ENCODE measurements around the gene FCRL1.

FCRL1 gene

DNA sequence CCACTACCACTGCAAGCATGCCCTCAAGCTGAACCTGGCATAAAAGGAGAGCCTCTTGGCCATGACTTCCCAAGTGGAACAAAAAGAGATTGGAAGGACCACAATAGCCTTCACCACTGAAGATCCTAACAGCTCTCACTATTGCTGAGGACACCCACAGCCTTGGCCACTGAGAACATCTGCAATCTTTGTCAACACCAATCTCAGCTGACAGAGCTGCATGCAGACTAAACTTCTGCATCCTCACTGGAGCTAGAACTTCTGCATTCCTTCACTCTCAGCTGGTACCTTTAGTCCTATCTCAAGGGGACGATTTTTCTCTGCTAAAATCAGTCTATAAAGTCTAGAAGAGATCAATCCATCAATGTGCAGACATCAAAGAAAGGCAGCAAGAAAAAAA lies 34.7 kb downstream of the FCRL1 start:
- TF ChIP-seq ESRRG (CRISPR knock-in tag; IDR thresholded peaks at IDR 0.05): no peak
- TF ChIP-seq, protein P1, sequence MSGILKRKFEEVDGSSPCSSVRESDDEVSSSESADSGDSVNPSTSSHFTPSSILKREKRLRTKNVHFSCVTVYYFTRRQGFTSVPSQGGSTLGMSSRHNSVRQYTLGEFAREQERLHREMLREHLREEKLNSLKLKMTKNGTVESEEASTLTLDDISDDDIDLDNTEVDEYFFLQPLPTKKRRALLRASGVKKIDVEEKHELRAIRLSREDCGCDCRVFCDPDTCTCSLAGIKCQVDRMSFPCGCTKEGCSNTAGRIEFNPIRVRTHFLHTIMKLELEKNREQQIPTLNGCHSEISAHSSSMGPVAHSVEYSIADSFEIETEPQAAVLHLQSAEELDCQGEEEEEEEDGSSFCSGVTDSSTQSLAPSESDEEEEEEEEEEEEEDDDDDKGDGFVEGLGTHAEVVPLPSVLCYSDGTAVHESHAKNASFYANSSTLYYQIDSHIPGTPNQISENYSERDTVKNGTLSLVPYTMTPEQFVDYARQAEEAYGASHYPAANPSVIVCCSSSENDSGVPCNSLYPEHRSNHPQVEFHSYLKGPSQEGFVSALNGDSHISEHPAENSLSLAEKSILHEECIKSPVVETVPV (CRISPR knock-in tag; IDR thresholded peaks at IDR 0.05): no peak
- TF ChIP-seq ZFP3 (CRISPR knock-in tag; IDR thresholded peaks at IDR 0.05): no peak
- no peak for TF ChIP-seq GLIS3 (CRISPR knock-in tag; IDR thresholded peaks at IDR 0.05)
- TF ChIP-seq TOX (CRISPR knock-in tag; IDR thresholded peaks at IDR 0.05; ENCODE audit: borderline replicate concordance): no peak
- no peak for TF ChIP-seq ARNTL (CRISPR knock-in tag; IDR thresholded peaks at IDR 0.05; ENCODE audit: borderline replicate concordance, low read depth)
- TF ChIP-seq, protein P2, sequence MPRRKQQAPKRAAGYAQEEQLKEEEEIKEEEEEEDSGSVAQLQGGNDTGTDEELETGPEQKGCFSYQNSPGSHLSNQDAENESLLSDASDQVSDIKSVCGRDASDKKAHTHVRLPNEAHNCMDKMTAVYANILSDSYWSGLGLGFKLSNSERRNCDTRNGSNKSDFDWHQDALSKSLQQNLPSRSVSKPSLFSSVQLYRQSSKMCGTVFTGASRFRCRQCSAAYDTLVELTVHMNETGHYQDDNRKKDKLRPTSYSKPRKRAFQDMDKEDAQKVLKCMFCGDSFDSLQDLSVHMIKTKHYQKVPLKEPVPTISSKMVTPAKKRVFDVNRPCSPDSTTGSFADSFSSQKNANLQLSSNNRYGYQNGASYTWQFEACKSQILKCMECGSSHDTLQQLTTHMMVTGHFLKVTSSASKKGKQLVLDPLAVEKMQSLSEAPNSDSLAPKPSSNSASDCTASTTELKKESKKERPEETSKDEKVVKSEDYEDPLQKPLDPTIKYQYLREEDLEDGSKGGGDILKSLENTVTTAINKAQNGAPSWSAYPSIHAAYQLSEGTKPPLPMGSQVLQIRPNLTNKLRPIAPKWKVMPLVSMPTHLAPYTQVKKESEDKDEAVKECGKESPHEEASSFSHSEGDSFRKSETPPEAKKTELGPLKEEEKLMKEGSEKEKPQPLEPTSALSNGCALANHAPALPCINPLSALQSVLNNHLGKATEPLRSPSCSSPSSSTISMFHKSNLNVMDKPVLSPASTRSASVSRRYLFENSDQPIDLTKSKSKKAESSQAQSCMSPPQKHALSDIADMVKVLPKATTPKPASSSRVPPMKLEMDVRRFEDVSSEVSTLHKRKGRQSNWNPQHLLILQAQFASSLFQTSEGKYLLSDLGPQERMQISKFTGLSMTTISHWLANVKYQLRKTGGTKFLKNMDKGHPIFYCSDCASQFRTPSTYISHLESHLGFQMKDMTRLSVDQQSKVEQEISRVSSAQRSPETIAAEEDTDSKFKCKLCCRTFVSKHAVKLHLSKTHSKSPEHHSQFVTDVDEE (CRISPR knock-in tag; IDR thresholded peaks at IDR 0.05): no peak
- no peak for ATAC-seq

DNA sequence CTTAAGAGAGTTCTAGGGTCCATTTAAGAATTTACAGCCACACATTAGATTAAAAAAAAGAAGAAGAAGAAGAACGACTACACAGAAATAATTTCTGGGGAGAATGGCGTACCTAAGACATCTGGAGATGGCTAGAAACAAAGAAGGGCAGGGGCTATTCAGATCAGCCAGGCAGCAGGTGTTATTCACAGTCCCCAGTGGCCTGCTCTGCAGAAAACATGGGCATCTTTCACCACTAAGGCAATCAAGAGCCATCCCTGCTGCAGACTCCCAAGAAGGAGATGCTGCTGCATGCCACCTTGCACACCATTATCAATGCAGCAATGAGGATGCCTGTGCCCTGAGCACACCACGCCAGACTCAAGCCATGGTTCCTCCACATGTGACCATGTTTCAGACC lies 35.1 kb downstream of the FCRL1 start:
- TF ChIP-seq ZFP30 (CRISPR knock-in tag; IDR thresholded peaks at IDR 0.05) (no peak), ISL1 (CRISPR knock-in tag; IDR thresholded peaks at IDR 0.05) (no peak), SNAI2 (CRISPR knock-in tag; IDR thresholded peaks at IDR 0.05) (no peak), ZFP3 (CRISPR knock-in tag; IDR thresholded peaks at IDR 0.05) (no peak), RARB (CRISPR knock-in tag; IDR thresholded peaks at IDR 0.05) (no peak), ESRRG (CRISPR knock-in tag; IDR thresholded peaks at IDR 0.05) (no peak), ZC3H10 (CRISPR knock-in tag; IDR thresholded peaks at IDR 0.05) (no peak)
- TF ChIP-seq, protein P3, sequence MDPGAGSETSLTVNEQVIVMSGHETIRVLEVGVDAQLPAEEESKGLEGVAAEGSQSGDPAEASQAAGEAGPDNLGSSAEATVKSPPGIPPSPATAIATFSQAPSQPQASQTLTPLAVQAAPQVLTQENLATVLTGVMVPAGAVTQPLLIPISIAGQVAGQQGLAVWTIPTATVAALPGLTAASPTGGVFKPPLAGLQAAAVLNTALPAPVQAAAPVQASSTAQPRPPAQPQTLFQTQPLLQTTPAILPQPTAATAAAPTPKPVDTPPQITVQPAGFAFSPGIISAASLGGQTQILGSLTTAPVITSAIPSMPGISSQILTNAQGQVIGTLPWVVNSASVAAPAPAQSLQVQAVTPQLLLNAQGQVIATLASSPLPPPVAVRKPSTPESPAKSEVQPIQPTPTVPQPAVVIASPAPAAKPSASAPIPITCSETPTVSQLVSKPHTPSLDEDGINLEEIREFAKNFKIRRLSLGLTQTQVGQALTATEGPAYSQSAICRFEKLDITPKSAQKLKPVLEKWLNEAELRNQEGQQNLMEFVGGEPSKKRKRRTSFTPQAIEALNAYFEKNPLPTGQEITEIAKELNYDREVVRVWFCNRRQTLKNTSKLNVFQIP (CRISPR knock-in tag; IDR thresholded peaks at IDR 0.05; ENCODE audit: borderline replicate concordance, low read depth): no peak

DNA sequence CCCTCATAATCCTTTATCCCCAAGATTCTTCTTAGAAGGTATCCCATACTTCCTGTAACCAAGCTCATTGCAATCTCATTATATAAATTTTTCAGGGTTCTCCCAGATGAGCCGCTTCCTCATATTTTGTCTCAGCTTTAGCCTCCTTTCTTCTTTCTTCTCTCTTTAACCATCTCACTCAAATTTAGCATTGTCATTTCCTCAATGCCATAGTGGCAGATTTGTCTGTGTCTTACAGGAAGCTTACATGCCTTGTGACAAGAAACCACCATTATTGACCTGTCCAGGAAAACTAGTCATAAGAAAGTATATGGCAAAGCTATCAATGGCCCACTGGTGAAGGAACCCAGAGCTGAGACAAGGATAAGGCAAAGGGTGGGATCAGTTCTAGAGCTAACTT lies 37.0 kb downstream of the FCRL1 start:
- TF ChIP-seq ZNF70 (CRISPR knock-in tag; IDR thresholded peaks at IDR 0.05) (no peak), BACH2 (CRISPR knock-in tag; IDR thresholded peaks at IDR 0.05; ENCODE audit: borderline replicate concordance) (no peak), RARB (CRISPR knock-in tag; IDR thresholded peaks at IDR 0.05) (no peak), ZNF565 (CRISPR knock-in tag; conservative IDR thresholded peaks at IDR 0.05; ENCODE audit: low read depth) (no peak), ZC3H10 (CRISPR knock-in tag; IDR thresholded peaks at IDR 0.05) (no peak), ESRRG (CRISPR knock-in tag; IDR thresholded peaks at IDR 0.05) (no peak), OSR1 (CRISPR knock-in tag; IDR thresholded peaks at IDR 0.05) (no peak), TCF4 (CRISPR knock-in tag; IDR thresholded peaks at IDR 0.05; ENCODE audit: borderline replicate concordance) (no peak), SNAI2 (CRISPR knock-in tag; IDR thresholded peaks at IDR 0.05) (no peak), ZFP3 (CRISPR knock-in tag; IDR thresholded peaks at IDR 0.05) (no peak), ZNF8 (CRISPR knock-in tag; IDR thresholded peaks at IDR 0.05) (no peak)
- TF ChIP-seq, protein P4, sequence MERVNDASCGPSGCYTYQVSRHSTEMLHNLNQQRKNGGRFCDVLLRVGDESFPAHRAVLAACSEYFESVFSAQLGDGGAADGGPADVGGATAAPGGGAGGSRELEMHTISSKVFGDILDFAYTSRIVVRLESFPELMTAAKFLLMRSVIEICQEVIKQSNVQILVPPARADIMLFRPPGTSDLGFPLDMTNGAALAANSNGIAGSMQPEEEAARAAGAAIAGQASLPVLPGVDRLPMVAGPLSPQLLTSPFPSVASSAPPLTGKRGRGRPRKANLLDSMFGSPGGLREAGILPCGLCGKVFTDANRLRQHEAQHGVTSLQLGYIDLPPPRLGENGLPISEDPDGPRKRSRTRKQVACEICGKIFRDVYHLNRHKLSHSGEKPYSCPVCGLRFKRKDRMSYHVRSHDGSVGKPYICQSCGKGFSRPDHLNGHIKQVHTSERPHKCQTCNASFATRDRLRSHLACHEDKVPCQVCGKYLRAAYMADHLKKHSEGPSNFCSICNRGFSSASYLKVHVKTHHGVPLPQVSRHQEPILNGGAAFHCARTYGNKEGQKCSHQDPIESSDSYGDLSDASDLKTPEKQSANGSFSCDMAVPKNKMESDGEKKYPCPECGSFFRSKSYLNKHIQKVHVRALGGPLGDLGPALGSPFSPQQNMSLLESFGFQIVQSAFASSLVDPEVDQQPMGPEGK (CRISPR knock-in tag; IDR thresholded peaks at IDR 0.05; ENCODE audit: borderline replicate concordance): no peak
- no peak for ATAC-seq

More for the DNA sequence above, 35.1 kb downstream of the FCRL1 start:
- ATAC-seq: no peak

DNA sequence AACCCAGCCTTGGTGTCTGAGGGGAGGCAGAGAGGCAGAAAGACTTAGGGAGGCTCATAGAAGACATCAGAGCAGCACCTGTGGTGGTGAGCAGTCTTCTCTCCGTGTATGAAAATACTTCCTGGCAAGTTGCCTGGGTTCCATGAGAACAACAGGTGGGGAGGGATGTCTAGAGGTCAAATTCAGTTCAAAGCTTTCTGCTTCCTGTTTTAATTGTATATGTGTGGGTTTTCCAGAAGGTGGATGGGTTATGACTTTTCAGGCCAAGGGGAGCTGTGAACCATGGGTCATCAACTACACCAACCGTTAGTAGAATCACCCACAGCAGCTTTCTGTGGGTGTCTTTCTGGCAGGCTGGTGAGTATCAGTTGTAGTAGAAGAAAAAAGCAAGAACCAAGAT lies 38.9 kb downstream of the FCRL1 start:
- no peak for ATAC-seq
- TF ChIP-seq, protein P3 (CRISPR knock-in tag; IDR thresholded peaks at IDR 0.05; ENCODE audit: borderline replicate concordance, low read depth): no peak
- TF ChIP-seq ZNF8 (CRISPR knock-in tag; IDR thresholded peaks at IDR 0.05) (no peak), ARNTL (CRISPR knock-in tag; IDR thresholded peaks at IDR 0.05; ENCODE audit: borderline replicate concordance, low read depth) (no peak), CSDC2 (CRISPR knock-in tag; IDR thresholded peaks at IDR 0.05) (no peak), ZC3H10 (CRISPR knock-in tag; IDR thresholded peaks at IDR 0.05) (no peak), GLIS3 (CRISPR knock-in tag; IDR thresholded peaks at IDR 0.05) (no peak), OSR1 (CRISPR knock-in tag; IDR thresholded peaks at IDR 0.05) (no peak), SNAI2 (CRISPR knock-in tag; IDR thresholded peaks at IDR 0.05) (no peak), ZFP3 (CRISPR knock-in tag; IDR thresholded peaks at IDR 0.05) (no peak), BACH2 (CRISPR knock-in tag; IDR thresholded peaks at IDR 0.05; ENCODE audit: borderline replicate concordance) (no peak)
- TF ChIP-seq, protein P2 (CRISPR knock-in tag; IDR thresholded peaks at IDR 0.05): no peak
- TF ChIP-seq, protein P4 (CRISPR knock-in tag; IDR thresholded peaks at IDR 0.05; ENCODE audit: borderline replicate concordance): no peak

Data from SK-N-SH treated with all-trans-retinoic acid at 6 μM for 48 hours (cell line).